ENCODE measurements around the gene PIAS2.

GRCh38 chr18:46891742-46892214 is 25.5 kb downstream of the PIAS2 start:
- TF ChIP-seq CTCF (IDR thresholded peaks at IDR 0.05): no peak
- TF ChIP-seq POLR2A (IDR thresholded peaks at IDR 0.05): no peak
- no peak for TF ChIP-seq POLR2AphosphoS5 (IDR thresholded peaks at IDR 0.05)
